Colonic mucosa (tissue), 4 donors: ENCODE data around the gene XXYLT1. TPM values are rescaled to one million over a fixed set of nuclear protein-coding genes. Genes with fewer than 3 reads are reported as not detected.
A peak's percentile ranks its signal among the peaks of the same experiment; 100 is the strongest.

ENCODE experiments used
- DNase-seq: peaks from one replicate; pipeline ENCODE4 v3.0.0-alpha.2; 2020
- H3K27ac ChIP-seq: fragments of 200-600 bp; one replicate; pipeline ENCODE4 v1.8.0; 2021
- H3K27me3 ChIP-seq: fragments of 200-600 bp; one replicate; pipeline ENCODE4 v1.8.0; 2021
- H3K36me3 ChIP-seq: fragments of 200-600 bp; one replicate; pipeline ENCODE4 v1.8.0; 2021
- H3K4me1 ChIP-seq: fragments of 200-600 bp; one replicate; pipeline ENCODE4 v1.8.0; 2021; ENCODE audit warnings: mild to moderate bottlenecking
- H3K4me3 ChIP-seq: fragments of 200-600 bp; one replicate; pipeline ENCODE4 v1.8.0; 2021
- H3K9ac ChIP-seq, 2 donors: one replicate each; pipeline ENCODE4 v1.7.0; 2013; ENCODE audit warnings: control low read depth in 2 of 2, low read depth in 2 of 2, low read length in 2 of 2
- H3K9me3 ChIP-seq: fragments of 200-600 bp; one replicate; pipeline ENCODE4 v1.8.0; 2021
- CTCF ChIP-seq: fragments of 200-600 bp; IDR thresholded peaks from one replicate; pipeline ENCODE4 v1.8.0; 2022; ENCODE audit warnings: antibody characterized with exemption, mild to moderate bottlenecking
- intact Hi-C: fragments of 100-400 bp; cut with DNase I; formaldehyde crosslinking; loops from one replicate; pipeline ENCODE4 v1.14.1; 2022
- total RNA-seq, 2 donors: library from RNA; stranded (reverse); fragmentation: NEBNext Ultra II Directional in 1 of 2; extraction: Animal tissue kit (Norgen Biotek cat#: 25700) in 1 of 2; gene quantifications; one replicate each; pipeline ENCODE4 v1.2.1, GENCODE V29; 2021
- donor health status: healthy.
- donor health status: DM: no; HTN: no; CAD: no.
- donor health status: DM: no; HTN: no; CAD: no.

Gene XXYLT1
- total RNA-seq, 2 donors from 2014 or later, result 8.3 to 10.9 TPM

- no peaks in the 10 kb centered on the region for H3K36me3 ChIP-seq
- H3K4me1 ChIP-seq, result no peaks in the 10 kb centered on the region
- DNase-seq, result no peak
- no peak overlapping the region for H3K27ac ChIP-seq
- TF ChIP-seq CTCF, result no peak
- no peaks in the 10 kb centered on the region for H3K9me3 ChIP-seq
- no peak overlapping the region for H3K9ac ChIP-seq
- H3K4me3 ChIP-seq, result no peak overlapping the region
- no peaks in the 10 kb centered on the region for H3K27me3 ChIP-seq
- intact Hi-C loops, result no loop called here
Measured at GRCh38 chr3:195065864-195066185, 205.1 kb downstream of the XXYLT1 start.

- H3K27me3 ChIP-seq, result no peaks in the 10 kb centered on the region
- TF ChIP-seq CTCF, result no peak
- no peaks in the 10 kb centered on the region for H3K36me3 ChIP-seq
- no peak overlapping the region for H3K4me3 ChIP-seq
- intact Hi-C loops, result no loop called here
- no peak for DNase-seq
- H3K27ac ChIP-seq, result no peak overlapping the region
- no peaks in the 10 kb centered on the region for H3K4me1 ChIP-seq
- H3K9me3 ChIP-seq, result no peaks in the 10 kb centered on the region
- no peak overlapping the region for H3K9ac ChIP-seq
Measured at GRCh38 chr3:195065142-195065863, 205.7 kb downstream of the XXYLT1 start.

- H3K27ac ChIP-seq, result no peak overlapping the region
- H3K27me3 ChIP-seq, result no peaks in the 10 kb centered on the region
- H3K4me1 ChIP-seq, result no peaks in the 10 kb centered on the region
- H3K9ac ChIP-seq, result no peak overlapping the region
- DNase-seq, result no peak
- H3K9me3 ChIP-seq, result no peaks in the 10 kb centered on the region
- H3K4me3 ChIP-seq, result no peak overlapping the region
- no peaks in the 10 kb centered on the region for H3K36me3 ChIP-seq
- no peak for TF ChIP-seq CTCF
- intact Hi-C loops, result no loop called here
Measured at GRCh38 chr3:195064300-195064931, 206.5 kb downstream of the XXYLT1 start.

- H3K27me3 ChIP-seq, result no peaks in the 10 kb centered on the region
- no peaks in the 10 kb centered on the region for H3K36me3 ChIP-seq
- H3K9me3 ChIP-seq, result no peaks in the 10 kb centered on the region
- H3K4me1 ChIP-seq, result no peaks in the 10 kb centered on the region
- no peak for TF ChIP-seq CTCF
- DNase-seq, result peak; percentile 34
- H3K9ac ChIP-seq, result no peak overlapping the region
- no peak overlapping the region for H3K4me3 ChIP-seq
- H3K27ac ChIP-seq, result no peak overlapping the region
- intact Hi-C loops, result no loop called here
Measured at GRCh38 chr3:195063581-195064193, 207.3 kb downstream of the XXYLT1 start.

GRCh38 chr3:195062866-195063540, 208.0 kb downstream of the XXYLT1 start:
- no peak overlapping the region for H3K9ac ChIP-seq
- DNase-seq, result no peak
- no peak for TF ChIP-seq CTCF
- H3K27ac ChIP-seq, result no peak overlapping the region
- H3K9me3 ChIP-seq, result no peaks in the 10 kb centered on the region
- H3K4me1 ChIP-seq, result no peaks in the 10 kb centered on the region
- H3K27me3 ChIP-seq, result no peaks in the 10 kb centered on the region
- H3K36me3 ChIP-seq, result no peaks in the 10 kb centered on the region
- H3K4me3 ChIP-seq, result no peak overlapping the region
- intact Hi-C loops, result no loop called here
